T47D (cell line): ENCODE data around the gene RNF186.
"Not testable (repeated sequence)": the region's sequence is repeated elsewhere in the genome, so short reads cannot be mapped to it uniquely, and the experiment has no call there.

Experiments
- DNase-seq, 2 experiments: peaks; one replicate each; pipeline versions ENCODE4 v3.0.0 to v3.0.0-alpha.2; 2011 to 2012; ENCODE audit warnings: low read depth in 1 of 2, low spot score in 1 of 2
- JUND ChIP-seq: IDR thresholded peaks from 2 replicates; pipeline ENCODE4 v1.6.1; 2012; ENCODE audit warnings: low read depth
- in situ Hi-C: cut with HindIII; loops from 2 replicates; pipeline ENCODE4 v1.10.0; 2016; ENCODE audit warnings: low sequenced_read_pairs, low pct_unique_long_range_greater_than_20kb

RNF186 gene

GRCh38 chr1:19814681-19815503 lies at the start of gene RNF186:
Gene RNF186, minus strand, starts transcription at chr1:19815283. Its CDS starts 182 bp downstream, at chr1:19815101.
- TF ChIP-seq JUND: no peak
- DNase-seq: no peak
- in situ Hi-C loops: no loop called here

- in situ Hi-C loops: no loop called here
- no peak for TF ChIP-seq JUND
- no peak for DNase-seq
Observed at GRCh38 chr1:19864570-19865160, 49.6 kb upstream of the RNF186 start.

- in situ Hi-C loops: no loop called here
- no peak for DNase-seq
- no peak for TF ChIP-seq JUND
Observed at GRCh38 chr1:19862944-19863343, 47.9 kb upstream of the RNF186 start.

- TF ChIP-seq JUND: no peak
- DNase-seq: no peak
- in situ Hi-C loops: no loop called here
Observed at GRCh38 chr1:19861842-19862530, 46.9 kb upstream of the RNF186 start.

- no peak for DNase-seq
- in situ Hi-C loops: no loop called here
Observed at GRCh38 chr1:19861034-19861433, 46.0 kb upstream of the RNF186 start.

GRCh38 chr1:19860418-19860817 lies 45.3 kb upstream of the RNF186 start:
- in situ Hi-C loops: no loop called here
- TF ChIP-seq JUND: no peak
- DNase-seq: no peak

More at GRCh38 chr1:19861034-19861433, 46.0 kb upstream of the RNF186 start:
- no peak for TF ChIP-seq JUND

GRCh38 chr1:19859876-19860275 lies 44.8 kb upstream of the RNF186 start:
- in situ Hi-C loops: no loop called here
- TF ChIP-seq JUND: no peak
- DNase-seq: no peak

GRCh38 chr1:19858893-19859292 lies 43.8 kb upstream of the RNF186 start:
- no peak for DNase-seq
- in situ Hi-C loops: no loop called here
- no peak for TF ChIP-seq JUND

GRCh38 chr1:19854866-19855265 lies 39.8 kb upstream of the RNF186 start:
- TF ChIP-seq JUND: no peak
- in situ Hi-C loops: no loop called here
- DNase-seq: no peak

- DNase-seq: no peak
- in situ Hi-C loops: no loop called here
- no peak for TF ChIP-seq JUND
Observed at GRCh38 chr1:19852036-19852435, 37.0 kb upstream of the RNF186 start.

GRCh38 chr1:19850214-19850613 lies 35.1 kb upstream of the RNF186 start:
- no peak for DNase-seq
- in situ Hi-C loops: no loop called here
- no peak for TF ChIP-seq JUND

- DNase-seq, in situ Hi-C loops: not testable (repeated sequence)
Observed at GRCh38 chr1:19849307-19849706, 34.2 kb upstream of the RNF186 start.

GRCh38 chr1:19847334-19847733 lies 32.3 kb upstream of the RNF186 start:
- DNase-seq, in situ Hi-C loops: not testable (repeated sequence)
